ENCODE data around the gene AGK. TPM values are rescaled to one million over a fixed set of nuclear protein-coding genes. Genes with fewer than 3 reads are reported as not detected.

AGK gene
- total and polyA plus RNA-seq, 2 donors (not counting 1 experiment from before 2014, with no cell fraction given), result 12.8 to 26.1 TPM

GRCh38 chr7:141691540-141691939, 140.3 kb downstream of the AGK start:
- no peak for DNase-seq
- CTCF ChIA-PET, result no interaction called here
- Histone ChIP-seq H3K4me2 (replicated peaks; ENCODE audit: low read depth, low read length, poor library complexity, severe bottlenecking) (no peak overlapping the region), H2AFZ (ENCODE audit: insufficient read depth, low read depth, low read length, poor library complexity, severe bottlenecking) (no peak overlapping the region), H4K20me1 (ENCODE audit: control insufficient read depth, insufficient read depth, low read length, poor library complexity, severe bottlenecking) (peaks cover 80% of the 10 kb centered on the region), H3K27ac (ENCODE audit: low read length in 2 of 2) (no peak overlapping the region), H3K27me3 (replicated peaks in 1 of 4; ENCODE audit: control extremely low read depth in 1 of 4, control insufficient read depth in 3 of 4, insufficient read depth in 4 of 4, low read length in 3 of 4) (no peaks in the 10 kb centered on the region), H3K36me3 (replicated peaks in 1 of 2; ENCODE audit: control extremely low read depth in 1 of 2, control insufficient read depth in 1 of 2, extremely low read depth in 1 of 2, insufficient read depth in 2 of 2, low read length in 1 of 2) (peaks cover 0 to 6% of the 10 kb centered on the region in 2 experiments), H3K9me3 (ENCODE audit: control extremely low read depth in 1 of 3, control insufficient read depth in 2 of 3, insufficient read depth in 1 of 3, low read length in 2 of 3) (no peaks in the 10 kb centered on the region), H3K4me3 (ENCODE audit: control extremely low read depth in 1 of 5, extremely low read depth in 1 of 5, insufficient read depth in 1 of 5, low read depth in 2 of 5, low read length in 4 of 5) (no peak overlapping the region), H3K9ac (ENCODE audit: low read length) (no peak overlapping the region), H3K79me2 (ENCODE audit: control insufficient read depth, insufficient read depth, low read length) (peaks cover 83% of the 10 kb centered on the region), H3K4me1 (ENCODE audit: control insufficient read depth in 2 of 2, insufficient read depth in 2 of 2, low read length in 2 of 2) (peaks cover 7 to 12% of the 10 kb centered on the region in 2 donors)
- intact Hi-C loops (cut with micrococcal nuclease), result no loop called here
- no peak for ATAC-seq (ENCODE audit: low read depth)
- WGBS (ENCODE audit: insufficient coverage), result no CpG with 5 or more reads among the region's 3 CpGs
- POLR2A ChIA-PET, result no interaction called here
- Mint-ChIP-seq H3K27me3 (no peaks in the 10 kb centered on the region), H3K4me1 (peaks cover 38% of the 10 kb centered on the region), H3K9me3 (ENCODE audit: insufficient read depth) (no peaks in the 10 kb centered on the region), H3K27ac (no peak overlapping the region), H3K4me3 (no peak overlapping the region)
- TF ChIP-seq EZH2 (IDR thresholded peaks at IDR 0.05; ENCODE audit: borderline replicate concordance, insufficient read depth, low read depth, low read length, poor library complexity, severe bottlenecking), result no peak
- TF ChIP-seq, protein P1, sequence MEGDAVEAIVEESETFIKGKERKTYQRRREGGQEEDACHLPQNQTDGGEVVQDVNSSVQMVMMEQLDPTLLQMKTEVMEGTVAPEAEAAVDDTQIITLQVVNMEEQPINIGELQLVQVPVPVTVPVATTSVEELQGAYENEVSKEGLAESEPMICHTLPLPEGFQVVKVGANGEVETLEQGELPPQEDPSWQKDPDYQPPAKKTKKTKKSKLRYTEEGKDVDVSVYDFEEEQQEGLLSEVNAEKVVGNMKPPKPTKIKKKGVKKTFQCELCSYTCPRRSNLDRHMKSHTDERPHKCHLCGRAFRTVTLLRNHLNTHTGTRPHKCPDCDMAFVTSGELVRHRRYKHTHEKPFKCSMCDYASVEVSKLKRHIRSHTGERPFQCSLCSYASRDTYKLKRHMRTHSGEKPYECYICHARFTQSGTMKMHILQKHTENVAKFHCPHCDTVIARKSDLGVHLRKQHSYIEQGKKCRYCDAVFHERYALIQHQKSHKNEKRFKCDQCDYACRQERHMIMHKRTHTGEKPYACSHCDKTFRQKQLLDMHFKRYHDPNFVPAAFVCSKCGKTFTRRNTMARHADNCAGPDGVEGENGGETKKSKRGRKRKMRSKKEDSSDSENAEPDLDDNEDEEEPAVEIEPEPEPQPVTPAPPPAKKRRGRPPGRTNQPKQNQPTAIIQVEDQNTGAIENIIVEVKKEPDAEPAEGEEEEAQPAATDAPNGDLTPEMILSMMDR (IDR thresholded peaks at IDR 0.05), result no peak

DNA sequence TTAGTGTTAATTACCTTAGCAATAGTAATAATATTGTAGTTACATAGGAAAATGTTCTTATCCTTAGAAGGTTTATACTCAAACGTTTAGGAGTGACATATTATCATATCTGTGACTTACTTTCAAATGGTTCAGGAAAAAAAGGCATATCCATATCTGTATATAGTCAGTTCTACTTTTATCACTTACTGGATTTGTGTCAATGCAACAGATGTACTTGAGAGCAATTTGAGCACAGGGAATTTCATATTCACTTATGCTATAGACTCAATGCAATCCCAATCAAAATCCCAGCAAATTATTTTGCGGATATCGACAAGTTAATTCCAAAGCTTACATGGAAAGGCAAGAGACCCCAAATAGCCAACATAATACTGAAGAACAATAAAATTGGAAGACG, 140.8 kb downstream of the AGK start:
- Mint-ChIP-seq H3K4me1 (peaks cover 42% of the 10 kb centered on the region), H3K9me3 (ENCODE audit: insufficient read depth) (no peaks in the 10 kb centered on the region), H3K27me3 (no peaks in the 10 kb centered on the region), H3K27ac (no peak overlapping the region), H3K4me3 (no peak overlapping the region)
- H3K27me3 ChIP-seq (replicated peaks in 1 of 4; ENCODE audit: control extremely low read depth in 1 of 4, control insufficient read depth in 3 of 4, insufficient read depth in 4 of 4, low read length in 3 of 4), result no peaks in the 10 kb centered on the region
- H3K4me3 ChIP-seq (ENCODE audit: control extremely low read depth in 1 of 5, extremely low read depth in 1 of 5, insufficient read depth in 1 of 5, low read depth in 2 of 5, low read length in 4 of 5), result no peak overlapping the region
- DNase-seq, result no peak
- H3K79me2 ChIP-seq (ENCODE audit: control insufficient read depth, insufficient read depth, low read length), result peaks cover 88% of the 10 kb centered on the region
- no peak for TF ChIP-seq EZH2 (IDR thresholded peaks at IDR 0.05; ENCODE audit: borderline replicate concordance, insufficient read depth, low read depth, low read length, poor library complexity, severe bottlenecking)
- TF ChIP-seq, protein P1 (IDR thresholded peaks at IDR 0.05), result no peak
- H3K4me1 ChIP-seq (ENCODE audit: control insufficient read depth in 2 of 2, insufficient read depth in 2 of 2, low read length in 2 of 2), result peaks cover 7 to 13% of the 10 kb centered on the region in 2 donors
- intact Hi-C loops (cut with micrococcal nuclease), result no loop called here
- peaks cover 76% of the 10 kb centered on the region for H4K20me1 ChIP-seq (ENCODE audit: control insufficient read depth, insufficient read depth, low read length, poor library complexity, severe bottlenecking)
- CTCF ChIA-PET, result no interaction called here
- WGBS (ENCODE audit: insufficient coverage), result 92% methylated on average over 2 of the region's 4 CpGs
- no peak overlapping the region for H3K27ac ChIP-seq (ENCODE audit: low read length in 2 of 2)
- H3K36me3 ChIP-seq (replicated peaks in 1 of 2; ENCODE audit: control extremely low read depth in 1 of 2, control insufficient read depth in 1 of 2, extremely low read depth in 1 of 2, insufficient read depth in 2 of 2, low read length in 1 of 2), result peaks cover 0 to 9% of the 10 kb centered on the region in 2 experiments
- no peak overlapping the region for H2AFZ ChIP-seq (ENCODE audit: insufficient read depth, low read depth, low read length, poor library complexity, severe bottlenecking)
- ATAC-seq (ENCODE audit: low read depth), result no peak
- no peak overlapping the region for H3K4me2 ChIP-seq (replicated peaks; ENCODE audit: low read depth, low read length, poor library complexity, severe bottlenecking)
- POLR2A ChIA-PET, result no interaction called here
- H3K9me3 ChIP-seq (ENCODE audit: control extremely low read depth in 1 of 3, control insufficient read depth in 2 of 3, insufficient read depth in 1 of 3, low read length in 2 of 3), result no peaks in the 10 kb centered on the region
- no peak overlapping the region for H3K9ac ChIP-seq (ENCODE audit: low read length)
